Duodenal mucosa (tissue), 2 donors: Measurements from ENCODE around the gene PRSS27.
A peak's percentile ranks its signal among the peaks of the same experiment; 100 is the strongest.
"Not testable (repeated sequence)": the region's sequence is repeated elsewhere in the genome, so short reads cannot be mapped to it uniquely, and the experiment has no call there.

ENCODE experiments used
- H3K27ac ChIP-seq: one replicate; pipeline ENCODE4 v1.7.0; 2013; ENCODE audit warnings: low read depth, low read length
- H3K27me3 ChIP-seq, 2 donors: one replicate each; pipeline ENCODE4 v1.7.0; 2013; ENCODE audit warnings: low read length in 2 of 2, control low read depth in 1 of 2; ENCODE audit not compliant: insufficient read depth in 2 of 2, control insufficient read depth in 1 of 2
- H3K36me3 ChIP-seq, 2 donors: one replicate each; pipeline ENCODE4 v1.7.0; 2013; ENCODE audit warnings: low read length in 2 of 2, control low read depth in 1 of 2; ENCODE audit not compliant: insufficient read depth in 2 of 2, control insufficient read depth in 1 of 2
- H3K4me1 ChIP-seq, 2 donors: one replicate each; pipeline ENCODE4 v1.7.0; 2013; ENCODE audit warnings: low read length in 2 of 2, control low read depth in 1 of 2; ENCODE audit not compliant: insufficient read depth in 2 of 2, control insufficient read depth in 1 of 2
- H3K4me3 ChIP-seq, 2 donors: one replicate each; pipeline ENCODE4 v1.7.0; 2013; ENCODE audit warnings: low read length in 2 of 2, low read depth in 1 of 2
- H3K9ac ChIP-seq, 2 donors: one replicate each; pipeline ENCODE4 v1.7.0; 2013; ENCODE audit warnings: low read length in 2 of 2, low read depth in 1 of 2
- H3K9me3 ChIP-seq, 2 donors: one replicate each; pipeline ENCODE4 v1.7.0; 2013; ENCODE audit warnings: low read length in 2 of 2, control low read depth in 1 of 2; ENCODE audit not compliant: control insufficient read depth in 1 of 2

Gene PRSS27

GRCh38 chr16:2676937-2677336, 43.1 kb downstream of the PRSS27 start:
- not testable (repeated sequence) for H3K9me3 ChIP-seq, H3K36me3 ChIP-seq, H3K27ac ChIP-seq, H3K9ac ChIP-seq, H3K27me3 ChIP-seq, H3K4me3 ChIP-seq
- peaks cover 5 to 30% of the 10 kb centered on the region in 2 donors for H3K4me1 ChIP-seq

DNA sequence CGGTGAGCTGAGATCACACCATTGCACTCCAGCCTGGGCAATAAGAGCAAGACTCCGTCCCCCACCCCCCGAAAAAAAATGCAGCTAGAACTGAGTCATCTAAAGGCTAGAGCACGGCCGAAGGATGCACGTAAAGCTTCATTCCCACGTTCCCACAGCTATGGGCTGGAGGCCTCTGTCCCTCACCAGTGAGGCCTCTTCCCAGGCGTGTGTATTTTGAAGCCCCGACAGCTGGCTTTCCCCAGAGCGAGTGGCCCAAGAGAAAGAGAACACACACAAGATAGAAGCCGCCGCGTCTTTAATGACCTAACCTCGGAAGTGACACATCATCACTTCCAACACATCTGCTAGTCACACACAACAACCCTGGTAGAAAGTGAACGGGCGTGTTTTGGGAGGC, 44.3 kb downstream of the PRSS27 start:
- H3K27me3 ChIP-seq = no peaks in the 10 kb centered on the region
- no peak overlapping the region for H3K27ac ChIP-seq
- H3K4me1 ChIP-seq = peaks cover 9 to 33% of the 10 kb centered on the region in 2 donors
- H3K4me3 ChIP-seq = no peak overlapping the region
- no peaks in the 10 kb centered on the region for H3K36me3 ChIP-seq
- no peaks in the 10 kb centered on the region for H3K9me3 ChIP-seq
- no peak overlapping the region for H3K9ac ChIP-seq

- Histone ChIP-seq H3K9me3 (no peaks in the 10 kb centered on the region), H3K27me3 (no peaks in the 10 kb centered on the region), H3K36me3 (no peaks in the 10 kb centered on the region), H3K4me1 (peaks cover 9 to 33% of the 10 kb centered on the region in 2 donors), H3K4me3 (no peak overlapping the region), H3K27ac (no peak overlapping the region), H3K9ac (no peak overlapping the region)
Observed at GRCh38 chr16:2675021-2675420, 45.0 kb downstream of the PRSS27 start.

- peaks cover 0 to 7% of the 10 kb centered on the region in 2 donors for H3K36me3 ChIP-seq
- H3K9me3 ChIP-seq = no peaks in the 10 kb centered on the region
- peak overlapping the region; percentile 66 for H3K27ac ChIP-seq
- H3K4me3 ChIP-seq = peak overlapping the region; percentile 67 to 81
- H3K27me3 ChIP-seq = no peaks in the 10 kb centered on the region
- peaks cover 9 to 30% of the 10 kb centered on the region in 2 donors for H3K4me1 ChIP-seq
- H3K9ac ChIP-seq = peak overlapping the region; percentile 39 to 81
Observed at GRCh38 chr16:2673066-2673999, 46.7 kb downstream of the PRSS27 start.

DNA sequence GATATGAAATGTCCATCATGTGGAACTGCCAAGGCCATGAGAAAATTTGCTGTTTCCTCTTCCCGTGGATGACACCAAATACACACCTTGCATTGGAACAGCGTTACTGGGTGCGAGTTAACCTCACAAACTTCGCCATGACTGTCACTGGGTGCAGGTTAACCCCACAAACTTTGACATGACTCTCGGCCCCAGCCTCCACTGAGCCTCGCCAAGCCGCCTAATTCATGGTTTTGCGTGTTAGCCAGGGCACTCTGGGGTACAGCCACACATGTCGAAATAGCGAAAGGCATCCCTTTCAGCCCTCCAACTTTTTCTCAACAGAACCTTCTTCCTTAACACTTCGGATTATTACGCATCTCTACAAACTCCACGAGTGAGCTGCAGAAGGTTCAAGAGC, 48.3 kb downstream of the PRSS27 start:
- peak overlapping the region; percentile 10 to 56 for H3K4me3 ChIP-seq

DNA sequence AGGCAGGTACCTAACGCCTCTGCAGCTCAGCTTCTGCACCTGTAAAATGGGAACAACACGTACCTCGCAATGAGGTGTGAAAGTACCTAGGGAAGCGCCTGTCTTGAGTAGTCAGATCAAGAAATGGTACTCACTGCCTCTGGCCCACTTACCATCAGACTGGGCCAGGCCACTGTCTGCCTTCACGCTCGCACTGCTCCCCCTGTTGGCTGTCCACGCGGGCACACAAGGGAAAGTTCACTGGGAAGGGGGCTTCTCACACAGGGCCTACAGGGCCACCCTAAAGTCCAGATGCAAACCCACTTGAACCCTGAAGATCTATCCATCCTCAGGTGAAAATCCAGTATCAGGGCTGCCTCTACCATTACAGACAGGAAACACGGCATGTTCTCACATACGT, 48.8 kb downstream of the PRSS27 start:
- H3K27me3 ChIP-seq, H3K4me3 ChIP-seq, H3K9ac ChIP-seq: not testable (repeated sequence)

More for the DNA sequence above, 48.3 kb downstream of the PRSS27 start:
- Histone ChIP-seq H3K4me1 (peaks cover 9 to 30% of the 10 kb centered on the region in 2 donors), H3K9me3 (no peaks in the 10 kb centered on the region), H3K9ac (peak overlapping the region; percentile 25 to 37), H3K36me3 (peaks cover 0 to 16% of the 10 kb centered on the region in 2 donors), H3K27ac (no peak overlapping the region), H3K27me3 (no peaks in the 10 kb centered on the region)

DNA sequence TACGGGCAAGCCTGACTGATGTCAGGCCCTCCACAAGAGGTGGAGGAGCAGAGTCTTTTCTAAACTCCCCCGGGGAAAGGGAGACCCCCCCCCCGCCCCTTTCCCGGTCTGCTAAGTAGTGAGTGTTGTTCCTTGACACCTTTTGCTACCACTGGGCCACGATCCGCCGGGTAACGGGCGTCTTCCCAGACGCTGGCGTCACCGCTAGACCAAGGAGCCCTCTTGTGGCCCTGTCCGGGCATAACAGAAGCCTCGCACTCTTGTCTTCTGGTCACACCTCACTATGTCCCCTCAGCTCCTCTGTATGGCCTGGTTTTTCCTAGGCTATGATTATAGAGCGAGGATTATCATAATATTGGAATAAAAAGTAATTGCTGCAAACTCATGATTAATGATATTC, 50.0 kb downstream of the PRSS27 start:
- not testable (repeated sequence) for H3K27ac ChIP-seq, H3K9ac ChIP-seq, H3K27me3 ChIP-seq, H3K9me3 ChIP-seq, H3K4me3 ChIP-seq
- peaks cover 9 to 29% of the 10 kb centered on the region in 2 donors for H3K4me1 ChIP-seq
- H3K36me3 ChIP-seq = peaks cover 0 to 16% of the 10 kb centered on the region in 2 donors

More for the DNA sequence above, 48.8 kb downstream of the PRSS27 start:
- not testable (repeated sequence) for H3K27ac ChIP-seq, H3K9me3 ChIP-seq
- peaks cover 0 to 16% of the 10 kb centered on the region in 2 donors for H3K36me3 ChIP-seq
- peaks cover 9 to 30% of the 10 kb centered on the region in 2 donors for H3K4me1 ChIP-seq

DNA sequence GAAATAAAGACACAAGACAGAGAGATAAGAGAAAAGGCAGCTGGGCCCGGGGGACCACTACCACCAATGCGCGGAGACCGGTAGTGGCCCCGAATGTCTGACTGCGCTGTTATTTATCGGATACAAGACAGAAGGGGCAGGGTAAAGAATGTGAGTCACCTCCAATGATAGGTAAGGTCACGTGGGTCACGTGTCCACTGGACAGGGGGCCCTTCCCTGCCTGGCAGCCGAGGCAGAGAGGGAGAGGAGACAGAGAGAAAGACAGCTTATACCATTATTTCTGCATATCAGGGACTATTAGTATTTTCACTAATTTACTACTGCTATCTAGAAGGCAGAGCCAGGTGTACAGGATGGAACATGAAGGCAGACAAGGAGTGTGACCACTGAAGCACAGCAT, 50.4 kb downstream of the PRSS27 start:
- not testable (repeated sequence) for H3K9me3 ChIP-seq, H3K27me3 ChIP-seq, H3K4me3 ChIP-seq, H3K9ac ChIP-seq, H3K27ac ChIP-seq
- Histone ChIP-seq H3K4me1 (peaks cover 9 to 28% of the 10 kb centered on the region in 2 donors), H3K36me3 (peaks cover 0 to 16% of the 10 kb centered on the region in 2 donors)

- not testable (repeated sequence) for H3K4me3 ChIP-seq, H3K9ac ChIP-seq, H3K27me3 ChIP-seq, H3K27ac ChIP-seq, H3K9me3 ChIP-seq
- H3K4me1 ChIP-seq = peaks cover 8 to 26% of the 10 kb centered on the region in 2 donors
- H3K36me3 ChIP-seq = peaks cover 0 to 23% of the 10 kb centered on the region in 2 donors
Observed at GRCh38 chr16:2666671-2667070, 53.4 kb downstream of the PRSS27 start.

GRCh38 chr16:2664574-2664982, 55.4 kb downstream of the PRSS27 start:
- no peak overlapping the region for H3K9ac ChIP-seq
- H3K9me3 ChIP-seq = no peaks in the 10 kb centered on the region
- peak overlapping the region in 1 of 2 donors; percentile 32 for H3K4me3 ChIP-seq
- peaks cover 0 to 23% of the 10 kb centered on the region in 2 donors for H3K36me3 ChIP-seq
- H3K27me3 ChIP-seq = no peaks in the 10 kb centered on the region
- H3K4me1 ChIP-seq = peaks cover 6 to 25% of the 10 kb centered on the region in 2 donors
- no peak overlapping the region for H3K27ac ChIP-seq
